GM18870 (cell line): ENCODE data around the gene STK4.

Experiments
- ATAC-seq: cut with Tn5 transposase; IDR thresholded peaks from one replicate; pipeline ENCODE4 v1.9.1; 2021; ENCODE audit warnings: moderate library complexity; ENCODE audit not compliant: unreplicated experiment

Gene STK4

DNA sequence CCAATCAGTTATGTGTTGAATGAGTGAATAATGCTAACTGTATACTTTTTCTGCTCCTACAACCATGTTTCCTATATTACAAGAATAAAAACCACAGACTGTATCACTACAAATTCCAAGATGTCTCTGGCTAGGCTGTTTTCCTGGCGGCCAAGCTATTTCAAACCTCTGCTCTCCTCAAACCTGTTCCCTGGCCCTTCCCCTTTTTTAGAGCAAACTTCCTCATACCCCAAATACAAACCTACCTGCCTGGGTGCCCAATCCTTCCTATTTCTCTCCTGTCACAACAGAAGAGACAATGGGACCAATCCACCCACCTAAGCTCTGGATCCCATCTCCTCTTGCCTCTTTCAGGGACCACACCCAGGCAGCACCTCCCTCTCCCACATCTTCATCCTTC, 13.6 kb upstream of the STK4 start:
- ATAC-seq: no peak

DNA sequence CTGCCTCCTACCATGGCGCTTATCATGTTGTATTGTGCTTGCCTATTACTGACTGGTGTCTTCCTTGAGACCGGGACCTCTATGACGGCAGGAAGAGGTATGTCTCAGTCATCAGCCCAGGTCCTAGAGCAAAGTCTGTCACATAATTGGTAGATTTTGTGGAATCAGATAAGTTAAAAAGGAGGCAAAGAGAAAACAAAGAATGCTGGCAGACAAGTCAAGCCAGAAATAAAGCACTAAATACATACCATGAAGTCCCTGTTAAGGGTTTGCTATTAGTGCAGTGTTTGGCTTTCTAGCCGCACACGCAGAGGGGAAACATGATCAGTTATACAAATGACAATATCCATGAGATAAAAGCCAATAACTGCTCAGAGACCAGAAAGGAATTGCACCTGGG, 12.1 kb upstream of the STK4 start:
- ATAC-seq: no peak

DNA sequence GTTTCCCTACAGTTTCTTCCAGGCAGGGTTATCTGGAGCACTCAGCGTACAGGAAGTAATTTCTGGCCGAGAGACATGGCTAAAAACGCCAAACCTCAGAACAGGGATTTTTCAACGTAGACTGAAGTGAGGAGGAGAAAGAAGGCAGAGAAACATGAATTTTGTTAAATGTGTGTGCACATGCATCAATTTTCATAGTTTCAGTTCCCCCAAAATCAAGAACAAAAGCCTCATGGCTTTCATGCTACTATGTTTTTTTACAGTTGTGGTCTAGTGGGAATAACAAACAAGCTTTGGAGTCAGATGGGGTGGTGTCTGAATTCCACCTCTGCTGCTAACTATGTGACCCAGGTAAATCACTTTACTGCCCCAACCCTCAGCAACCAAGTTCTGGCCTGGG, 11.0 kb upstream of the STK4 start:
- ATAC-seq: no peak

GRCh38 chr20:44956410-44956809, 9.9 kb upstream of the STK4 start:
- ATAC-seq: no peak

- no peak for ATAC-seq
These were observed 8.0 kb upstream of the STK4 start for GRCh38 chr20:44958276-44958675.

DNA sequence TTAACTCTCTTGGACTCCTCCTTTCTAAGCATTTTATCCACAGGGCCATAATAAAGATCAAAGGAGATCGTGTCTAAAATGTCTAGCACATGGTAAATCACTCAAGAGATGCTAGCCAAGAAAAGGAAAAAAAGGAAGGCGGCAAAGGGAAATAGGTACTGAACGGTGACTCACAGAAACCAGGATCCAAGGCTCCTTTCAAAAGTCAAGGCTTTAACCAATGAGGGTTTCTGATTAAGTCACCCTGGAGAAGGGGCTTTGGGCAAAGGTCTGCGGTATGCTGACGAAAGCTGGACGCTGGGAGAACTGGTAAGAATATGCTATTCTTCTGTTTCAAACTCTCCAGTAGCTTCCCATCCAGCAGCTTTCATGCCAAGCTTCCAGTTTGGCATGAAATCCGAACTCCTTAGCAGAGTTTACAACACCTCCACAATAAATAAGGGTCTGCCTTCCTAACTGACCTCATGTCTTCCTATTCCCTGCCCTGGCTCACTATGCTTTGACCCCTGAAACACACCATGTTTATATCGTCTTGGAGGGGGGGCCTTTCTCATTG, 7.2 kb upstream of the STK4 start:
- no peak for ATAC-seq

GRCh38 chr20:44959638-44960102, 6.6 kb upstream of the STK4 start:
- ATAC-seq: no peak

- peak; percentile 44 for ATAC-seq
These were observed 6.0 kb upstream of the STK4 start, which contains the start of gene TOMM34 for GRCh38 chr20:44960103-44960852. TOMM34 (minus strand) TSS chr20:44960397; CDS start chr20:44960333, 64 bp downstream.

DNA sequence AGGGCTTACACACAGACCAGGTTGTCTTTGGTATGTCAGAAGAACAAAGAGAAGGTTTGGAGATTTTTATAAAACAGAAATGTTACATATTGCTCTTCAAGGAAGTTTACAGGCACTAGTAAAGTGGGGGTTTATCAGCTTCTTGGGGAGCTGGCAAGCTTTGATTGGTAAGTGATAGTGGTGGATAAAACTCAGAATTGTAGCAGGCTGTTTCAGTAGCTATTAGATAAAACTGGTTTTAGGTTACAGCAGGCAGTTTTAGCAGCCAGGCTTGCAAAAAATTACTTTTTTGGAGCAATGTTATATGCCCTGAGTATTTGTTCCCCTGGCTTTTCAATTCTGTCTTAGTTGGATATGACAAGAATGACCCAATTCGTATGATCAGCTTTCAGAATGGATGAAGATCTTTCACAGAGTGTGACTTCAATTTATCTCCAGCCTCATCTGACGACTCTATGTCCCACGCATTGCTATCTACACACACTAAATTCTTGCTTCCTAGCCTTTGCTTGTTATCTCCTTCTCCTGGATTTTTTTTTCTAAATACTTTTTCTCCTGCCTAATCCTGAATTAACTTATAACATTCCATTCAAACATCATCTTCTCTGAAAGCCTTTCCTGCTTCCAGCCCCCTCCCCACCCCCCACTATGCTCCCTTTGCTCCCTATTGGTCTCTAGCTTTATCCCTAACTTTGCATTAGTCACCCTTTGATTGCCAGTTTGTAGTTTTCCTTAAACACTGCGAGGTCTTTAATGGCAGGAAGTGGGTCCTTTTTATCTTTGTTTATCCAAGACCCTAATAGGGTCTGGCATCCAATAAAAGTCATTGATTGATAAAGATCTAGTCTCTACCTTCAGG, 5.1 kb upstream of the STK4 start:
- ATAC-seq: no peak

DNA sequence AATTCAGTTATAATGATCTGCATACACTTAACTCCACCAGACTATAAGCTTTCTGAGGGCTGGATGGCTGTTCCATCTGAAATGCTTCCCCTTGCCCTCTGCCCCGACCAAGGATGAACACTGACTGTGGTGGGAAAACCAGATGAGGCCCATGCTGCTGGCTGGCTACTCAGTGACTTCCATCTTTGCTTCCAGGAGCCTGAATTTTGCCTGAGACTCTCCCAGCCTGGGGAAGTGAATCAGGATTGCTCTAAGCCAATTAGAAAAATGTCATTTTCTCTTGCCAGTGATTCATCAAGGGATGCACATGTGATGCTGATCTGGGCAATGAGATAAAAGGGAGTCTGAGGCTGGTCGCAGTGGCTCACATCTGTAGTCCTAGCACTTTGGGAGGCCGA, 4.4 kb upstream of the STK4 start:
- ATAC-seq: no peak

GRCh38 chr20:44962483-44962882, 3.8 kb upstream of the STK4 start:
- ATAC-seq: no peak

DNA sequence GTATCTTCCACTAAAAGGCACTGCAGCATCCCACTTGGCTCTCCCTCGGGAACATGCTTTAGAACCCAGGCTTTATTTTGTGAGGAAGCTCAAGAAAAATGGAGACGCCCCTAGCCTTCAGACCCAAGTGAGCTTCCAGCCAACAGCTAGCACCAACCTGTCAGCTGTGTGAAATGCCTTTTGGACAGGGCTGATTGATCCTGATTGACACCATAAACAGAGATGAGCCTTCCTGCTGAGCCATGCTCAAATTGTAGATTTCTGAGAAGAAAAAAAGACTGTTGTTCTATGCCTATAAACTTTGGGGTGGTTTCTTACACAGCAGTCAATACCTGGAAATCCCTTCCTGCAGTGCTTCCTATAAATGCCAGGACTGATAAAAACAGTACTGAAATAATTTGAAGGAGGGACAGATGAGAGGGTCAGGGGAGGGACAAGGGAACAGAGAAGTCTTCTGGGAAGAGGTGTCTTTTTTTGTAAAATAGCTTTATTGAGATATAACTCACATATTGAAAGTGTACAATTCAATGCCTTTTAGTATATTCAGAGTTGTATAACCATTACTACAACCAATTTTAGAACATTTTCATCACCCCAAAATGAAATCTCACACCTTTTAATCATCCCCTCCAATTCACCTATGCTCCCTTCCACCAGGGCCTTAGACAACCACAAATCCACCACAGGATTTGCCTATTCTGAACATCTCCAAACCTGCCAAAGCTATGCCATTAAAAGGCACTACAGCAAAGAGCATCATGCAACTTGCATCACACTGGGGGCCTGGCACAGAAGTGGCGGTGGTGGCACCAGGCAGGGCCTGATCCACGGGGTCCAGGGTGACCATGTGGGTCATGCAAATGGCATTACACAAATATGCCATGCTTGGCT, 2.7 kb upstream of the STK4 start:
- ATAC-seq: no peak

- no peak for ATAC-seq
These were observed 672 bp upstream of the STK4 start for GRCh38 chr20:44965651-44966029.

DNA sequence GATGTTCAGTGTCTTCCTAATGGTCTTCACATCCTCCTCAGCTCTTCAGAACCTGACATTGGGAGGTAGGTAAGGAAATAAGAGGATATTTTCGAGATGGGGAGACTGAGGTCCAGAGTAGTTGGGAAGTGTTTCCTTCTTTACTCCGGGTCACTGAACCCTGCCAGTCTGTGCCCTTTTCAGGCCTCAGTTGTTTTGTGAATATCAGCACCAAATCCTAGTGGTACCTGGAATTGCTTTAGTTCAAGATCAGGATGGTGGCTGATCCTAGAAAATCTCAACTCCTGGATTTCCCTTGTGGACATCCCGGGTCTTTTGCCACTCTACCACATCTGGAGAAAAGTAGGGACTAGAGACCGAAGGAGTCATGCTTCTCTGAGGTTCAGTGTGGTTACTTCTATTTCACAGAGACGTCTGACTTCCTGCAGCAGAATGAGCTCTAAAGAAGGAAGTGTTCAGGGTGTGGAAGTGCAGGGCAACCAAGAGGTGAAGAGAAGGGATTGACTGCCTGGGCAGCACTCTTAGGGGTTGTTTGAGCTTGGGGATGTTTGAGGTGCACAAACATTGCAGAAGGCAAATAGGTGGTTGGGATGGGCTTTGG, 995 bp downstream of the STK4 start:
- no peak for ATAC-seq

DNA sequence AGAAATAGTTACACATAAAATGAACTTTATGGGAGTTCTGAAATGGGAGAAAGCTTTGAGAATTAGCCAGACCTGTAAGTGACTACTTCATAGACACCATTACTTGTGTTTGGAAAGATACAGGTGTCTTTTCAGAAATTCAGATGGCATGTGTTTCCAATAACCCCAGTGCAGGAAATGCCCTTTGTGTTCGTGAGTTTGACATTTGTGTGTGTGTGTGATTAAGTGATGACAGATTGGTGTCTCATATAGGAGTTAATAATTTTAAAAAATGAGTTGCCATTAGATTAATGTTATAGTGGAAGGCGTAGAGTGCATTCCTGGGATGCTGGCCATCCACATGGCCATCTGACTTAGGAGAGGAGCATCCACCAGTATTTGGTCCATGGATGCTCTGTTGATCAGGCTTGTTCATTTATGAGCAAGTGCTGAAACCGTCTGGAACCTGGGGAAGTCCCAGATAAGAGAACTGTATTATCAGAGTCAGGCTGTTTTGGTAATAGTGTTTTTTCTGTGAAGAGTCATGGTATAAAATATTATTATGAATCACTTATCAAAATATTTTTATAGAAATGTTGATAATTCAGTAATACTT, 3.1 kb downstream of the STK4 start:
- no peak for ATAC-seq

GRCh38 chr20:44970243-44970757, 4.0 kb downstream of the STK4 start:
- no peak for ATAC-seq

- no peak for ATAC-seq
These were observed 6.7 kb downstream of the STK4 start for GRCh38 chr20:44973053-44973452.

DNA sequence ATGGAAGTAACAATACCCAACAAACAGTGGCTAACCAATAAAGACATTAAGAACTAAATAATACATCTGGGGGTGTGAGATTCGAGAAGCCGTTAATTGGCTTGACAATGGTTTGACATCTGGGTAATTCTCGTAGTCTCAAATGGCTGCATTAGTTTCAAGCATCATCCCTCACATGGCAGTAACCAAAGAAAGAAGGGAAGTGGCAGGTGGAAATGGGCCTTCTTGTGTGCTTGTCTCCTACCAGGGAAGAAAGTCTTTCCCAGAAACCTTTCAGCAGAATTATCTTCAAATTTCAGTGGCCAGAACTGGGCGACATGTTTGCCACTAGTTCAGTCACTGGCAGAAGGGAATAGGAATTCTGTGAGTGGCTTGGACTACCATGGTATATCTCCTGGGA, 10.4 kb downstream of the STK4 start:
- no peak for ATAC-seq

- ATAC-seq: peak; percentile 72
These were observed 12.8 kb downstream of the STK4 start for GRCh38 chr20:44979090-44979621.
